ENCODE data around the gene PCCA. TPM values are rescaled to one million over a fixed set of nuclear protein-coding genes. Genes with fewer than 3 reads are reported as not detected.
A peak's percentile ranks its signal among the peaks of the same experiment; 100 is the strongest.
"Not testable (repeated sequence)": the region's sequence is repeated elsewhere in the genome, so short reads cannot be mapped to it uniquely, and the experiment has no call there.

Gene PCCA
- polyA plus RNA-seq, 1 of the 3 experiments (the other 2 are of a cell fraction) = 7.3 TPM

DNA sequence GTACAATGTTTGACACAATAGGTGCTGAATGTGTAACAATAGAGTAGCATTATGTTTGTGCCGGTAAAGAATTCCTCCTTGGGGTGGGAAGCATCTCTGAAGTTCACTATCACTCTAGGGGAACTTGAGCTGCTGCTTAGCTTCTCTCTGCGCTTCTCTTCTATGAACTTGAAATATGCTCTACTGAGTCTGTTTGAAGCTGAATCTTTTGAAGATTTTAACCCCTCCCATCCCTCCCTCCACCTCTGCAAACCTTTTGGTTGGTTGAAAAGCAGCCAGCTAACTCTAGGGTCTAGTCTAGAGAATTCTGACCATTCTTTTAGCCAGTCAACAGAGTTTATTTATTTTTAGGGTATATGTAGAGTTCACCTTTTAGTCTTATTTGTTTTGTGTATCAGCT lies 2.5 kb downstream of the PCCA start:
- TF ChIP-seq, protein P1, sequence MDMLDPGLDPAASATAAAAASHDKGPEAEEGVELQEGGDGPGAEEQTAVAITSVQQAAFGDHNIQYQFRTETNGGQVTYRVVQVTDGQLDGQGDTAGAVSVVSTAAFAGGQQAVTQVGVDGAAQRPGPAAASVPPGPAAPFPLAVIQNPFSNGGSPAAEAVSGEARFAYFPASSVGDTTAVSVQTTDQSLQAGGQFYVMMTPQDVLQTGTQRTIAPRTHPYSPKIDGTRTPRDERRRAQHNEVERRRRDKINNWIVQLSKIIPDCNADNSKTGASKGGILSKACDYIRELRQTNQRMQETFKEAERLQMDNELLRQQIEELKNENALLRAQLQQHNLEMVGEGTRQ (IDR thresholded peaks at IDR 0.05; ENCODE audit: borderline replicate concordance, low read depth, low read length) = no peak
- TF ChIP-seq MEF2A (IDR thresholded peaks at IDR 0.05; ENCODE audit: borderline replicate concordance, low read depth) (no peak), GATA2 (CRISPR knock-in tag; IDR thresholded peaks at IDR 0.05) (no peak)
- TF ChIP-seq, protein P2, sequence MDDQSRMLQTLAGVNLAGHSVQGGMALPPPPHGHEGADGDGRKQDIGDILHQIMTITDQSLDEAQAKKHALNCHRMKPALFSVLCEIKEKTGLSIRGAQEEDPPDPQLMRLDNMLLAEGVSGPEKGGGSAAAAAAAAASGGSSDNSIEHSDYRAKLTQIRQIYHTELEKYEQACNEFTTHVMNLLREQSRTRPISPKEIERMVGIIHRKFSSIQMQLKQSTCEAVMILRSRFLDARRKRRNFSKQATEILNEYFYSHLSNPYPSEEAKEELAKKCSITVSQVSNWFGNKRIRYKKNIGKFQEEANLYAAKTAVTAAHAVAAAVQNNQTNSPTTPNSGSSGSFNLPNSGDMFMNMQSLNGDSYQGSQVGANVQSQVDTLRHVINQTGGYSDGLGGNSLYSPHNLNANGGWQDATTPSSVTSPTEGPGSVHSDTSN (IDR thresholded peaks at IDR 0.05) = no peak
- TF ChIP-seq, protein P3, sequence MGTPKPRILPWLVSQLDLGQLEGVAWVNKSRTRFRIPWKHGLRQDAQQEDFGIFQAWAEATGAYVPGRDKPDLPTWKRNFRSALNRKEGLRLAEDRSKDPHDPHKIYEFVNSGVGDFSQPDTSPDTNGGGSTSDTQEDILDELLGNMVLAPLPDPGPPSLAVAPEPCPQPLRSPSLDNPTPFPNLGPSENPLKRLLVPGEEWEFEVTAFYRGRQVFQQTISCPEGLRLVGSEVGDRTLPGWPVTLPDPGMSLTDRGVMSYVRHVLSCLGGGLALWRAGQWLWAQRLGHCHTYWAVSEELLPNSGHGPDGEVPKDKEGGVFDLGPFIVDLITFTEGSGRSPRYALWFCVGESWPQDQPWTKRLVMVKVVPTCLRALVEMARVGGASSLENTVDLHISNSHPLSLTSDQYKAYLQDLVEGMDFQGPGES (IDR thresholded peaks at IDR 0.05; ENCODE audit: low read depth, low read length) = no peak
- Histone ChIP-seq H3F3A (replicated peaks; ENCODE audit: insufficient read depth) (no peaks in the 10 kb centered on the region), H2AFZ (ENCODE audit: low read depth) (no peak overlapping the region), H3K4me3 (ENCODE audit: low read depth in 2 of 2, low read length in 1 of 2) (no peak overlapping the region), H3K27me3 (ENCODE audit: insufficient read depth) (no peaks in the 10 kb centered on the region), H4K20me1 (ENCODE audit: insufficient read depth) (peaks cover 22% of the 10 kb centered on the region), H3K79me2 (ENCODE audit: insufficient read depth) (peaks cover 82% of the 10 kb centered on the region), H3K9me3 (no peaks in the 10 kb centered on the region), H3K27ac (ENCODE audit: low read depth in 2 of 2, low read length in 1 of 2) (no peak overlapping the region), H3K4me2 (peak overlapping the region; percentile 72; the same call in 1 of the 2 replicates), H3K9ac (no peak overlapping the region), H3K9me2 (no peaks in the 10 kb centered on the region), H3K4me1 (ENCODE audit: control insufficient read depth in 1 of 2, insufficient read depth in 2 of 2, low read depth in 1 of 2, low read length in 1 of 2) (peaks cover 6 to 9% of the 10 kb centered on the region in 2 experiments; a peak in 3 of 4 replicates), H3K36me3 (replicated peaks in 1 of 2; ENCODE audit: control insufficient read depth in 1 of 2, insufficient read depth in 2 of 2, low read length in 1 of 2) (no peaks in the 10 kb centered on the region)
- DNase-seq = no peak
- 100% methylated on average over 2 of the region's 2 CpGs for WGBS (ENCODE audit: low lambda C conversion rate)
- POLR2A ChIA-PET = no interaction called here
- CTCF ChIA-PET = no interaction called here

DNA sequence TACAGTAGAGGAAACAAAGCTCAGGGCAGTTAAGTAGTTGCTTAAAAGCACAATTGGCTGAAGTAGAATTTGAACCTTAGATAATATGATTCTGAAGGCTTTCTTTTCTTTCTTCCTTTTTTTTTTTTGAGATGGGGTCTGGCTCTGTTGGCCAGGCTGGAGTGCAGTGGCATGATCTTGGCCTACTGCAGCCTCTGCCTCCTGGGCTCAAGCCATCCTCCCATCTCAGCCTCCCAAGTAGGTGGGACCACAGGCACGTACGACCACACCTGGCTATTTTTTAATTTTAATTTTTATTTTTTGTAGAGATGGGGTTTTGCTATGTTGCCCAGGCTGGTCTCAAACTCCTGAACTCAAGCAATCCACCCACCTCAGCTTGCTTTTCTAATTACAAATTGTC lies 3.4 kb downstream of the PCCA start:
- WGBS (ENCODE audit: low lambda C conversion rate) = 92% methylated on average over 2 of the region's 2 CpGs
- H3K4me2 ChIP-seq; H3K27ac ChIP-seq (ENCODE audit: low read depth in 2 of 2, low read length in 1 of 2); H3K9me3 ChIP-seq; H3K9me2 ChIP-seq; H3K9ac ChIP-seq; DNase-seq; H3K4me3 ChIP-seq (ENCODE audit: low read depth in 2 of 2, low read length in 1 of 2); H3K36me3 ChIP-seq (replicated peaks in 1 of 2; ENCODE audit: control insufficient read depth in 1 of 2, insufficient read depth in 2 of 2, low read length in 1 of 2); H3F3A ChIP-seq (replicated peaks; ENCODE audit: insufficient read depth); H3K4me1 ChIP-seq (ENCODE audit: control insufficient read depth in 1 of 2, insufficient read depth in 2 of 2, low read depth in 1 of 2, low read length in 1 of 2); POLR2A ChIA-PET; H2AFZ ChIP-seq (ENCODE audit: low read depth); H3K27me3 ChIP-seq (ENCODE audit: insufficient read depth): not testable (repeated sequence)
- CTCF ChIA-PET = interaction anchor here (1.0 kb wide), 1 partner anchor 143 kb away, joined by 3 read pairs; no protein-coding TSS in a partner anchor
- Histone ChIP-seq H4K20me1 (ENCODE audit: insufficient read depth) (peaks cover 22% of the 10 kb centered on the region), H3K79me2 (ENCODE audit: insufficient read depth) (peaks cover 88% of the 10 kb centered on the region)

DNA sequence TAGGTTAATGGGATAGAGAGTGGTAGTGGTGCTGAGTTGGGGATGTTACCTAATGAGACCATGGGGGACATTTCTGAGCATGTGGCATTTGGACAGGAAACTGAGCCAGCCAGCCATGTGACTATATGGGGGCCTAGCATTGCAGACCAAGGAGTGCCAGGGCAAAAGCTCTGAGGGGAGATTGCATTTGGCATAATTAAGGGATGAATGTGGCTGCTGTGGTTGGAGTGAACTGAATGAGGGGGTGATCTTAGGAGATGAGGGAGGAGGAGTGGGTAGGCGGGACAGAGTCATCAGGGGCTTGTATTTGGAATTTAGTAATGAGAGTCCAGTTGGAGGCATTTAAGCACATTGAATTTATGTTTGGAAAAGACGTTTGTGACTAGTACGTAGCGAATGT lies 6.6 kb downstream of the PCCA start:
- no peaks in the 10 kb centered on the region for H3F3A ChIP-seq (replicated peaks; ENCODE audit: insufficient read depth)
- no peak overlapping the region for H2AFZ ChIP-seq (ENCODE audit: low read depth)
- peaks cover 95% of the 10 kb centered on the region for H3K79me2 ChIP-seq (ENCODE audit: insufficient read depth)
- no peak overlapping the region for H3K4me3 ChIP-seq (ENCODE audit: low read depth in 2 of 2, low read length in 1 of 2)
- CTCF ChIA-PET = no interaction called here
- no peak overlapping the region for H3K27ac ChIP-seq (ENCODE audit: low read depth in 2 of 2, low read length in 1 of 2)
- no peaks in the 10 kb centered on the region for H3K36me3 ChIP-seq (replicated peaks in 1 of 2; ENCODE audit: control insufficient read depth in 1 of 2, insufficient read depth in 2 of 2, low read length in 1 of 2)
- H3K27me3 ChIP-seq (ENCODE audit: insufficient read depth) = no peaks in the 10 kb centered on the region
- no peak for TF ChIP-seq EP300 (IDR thresholded peaks at IDR 0.05; ENCODE audit: borderline replicate concordance in 1 of 2, low read depth in 1 of 2, low read length in 1 of 2)
- no peak for TF ChIP-seq ELF1 (IDR thresholded peaks at IDR 0.05)
- no peak for DNase-seq
- H3K4me2 ChIP-seq = no peak overlapping the region
- no peaks in the 10 kb centered on the region for H3K9me3 ChIP-seq
- no peak overlapping the region for H3K9ac ChIP-seq
- POLR2A ChIA-PET = no interaction called here
- 93% methylated on average over 4 of the region's 4 CpGs for WGBS (ENCODE audit: low lambda C conversion rate)
- H3K9me2 ChIP-seq = no peaks in the 10 kb centered on the region
- peaks cover 2 to 12% of the 10 kb centered on the region in 2 experiments; a peak in 3 of 4 replicates for H3K4me1 ChIP-seq (ENCODE audit: control insufficient read depth in 1 of 2, insufficient read depth in 2 of 2, low read depth in 1 of 2, low read length in 1 of 2)
- peaks cover 23% of the 10 kb centered on the region for H4K20me1 ChIP-seq (ENCODE audit: insufficient read depth)
